Measurements from ENCODE around the gene ZBTB46. TPM values are rescaled to one million over a fixed set of nuclear protein-coding genes. Genes with fewer than 3 reads are reported as not detected.

The ZBTB46 gene
- total RNA-seq, 1 donor from 2014 or later = 20.5 TPM

- Mint-ChIP-seq H3K27me3 (ENCODE audit: unreplicated experiment) (no peaks in the 10 kb centered on the region), H3K4me3 (ENCODE audit: unreplicated experiment) (no peak overlapping the region), H3K27ac (ENCODE audit: unreplicated experiment) (no peak overlapping the region), H3K36me3 (ENCODE audit: unreplicated experiment) (peaks cover 18% of the 10 kb centered on the region), H3K4me1 (ENCODE audit: unreplicated experiment) (peaks cover 21% of the 10 kb centered on the region), H3K9me3 (ENCODE audit: unreplicated experiment) (no peaks in the 10 kb centered on the region)
- no peak for TF ChIP-seq CTCF (IDR thresholded peaks at IDR 0.05)
- DNase-seq (ENCODE audit: extremely low spot score, unreplicated experiment) = no peak
Measured at GRCh38 chr20:63771046-63771707, 59.9 kb downstream of the ZBTB46 start.

GRCh38 chr20:63769891-63770474 lies 61.1 kb downstream of the ZBTB46 start:
- peaks cover 19% of the 10 kb centered on the region for H3K36me3 Mint-ChIP-seq (ENCODE audit: unreplicated experiment)
- H3K27ac Mint-ChIP-seq (ENCODE audit: unreplicated experiment) = no peak overlapping the region
- DNase-seq (ENCODE audit: extremely low spot score, unreplicated experiment) = no peak
- no peaks in the 10 kb centered on the region for H3K27me3 Mint-ChIP-seq (ENCODE audit: unreplicated experiment)
- H3K9me3 Mint-ChIP-seq (ENCODE audit: unreplicated experiment) = no peaks in the 10 kb centered on the region
- H3K4me1 Mint-ChIP-seq (ENCODE audit: unreplicated experiment) = peaks cover 16% of the 10 kb centered on the region
- TF ChIP-seq CTCF (IDR thresholded peaks at IDR 0.05) = no peak
- H3K4me3 Mint-ChIP-seq (ENCODE audit: unreplicated experiment) = no peak overlapping the region

GRCh38 chr20:63768591-63769515 lies 62.2 kb downstream of the ZBTB46 start:
- Mint-ChIP-seq H3K36me3 (ENCODE audit: unreplicated experiment) (peaks cover 19% of the 10 kb centered on the region), H3K4me3 (ENCODE audit: unreplicated experiment) (no peak overlapping the region), H3K27me3 (ENCODE audit: unreplicated experiment) (no peaks in the 10 kb centered on the region), H3K27ac (ENCODE audit: unreplicated experiment) (no peak overlapping the region), H3K9me3 (ENCODE audit: unreplicated experiment) (no peaks in the 10 kb centered on the region), H3K4me1 (ENCODE audit: unreplicated experiment) (peaks cover 8% of the 10 kb centered on the region)
- no peak for TF ChIP-seq CTCF (IDR thresholded peaks at IDR 0.05)
- DNase-seq (ENCODE audit: extremely low spot score, unreplicated experiment) = no peak

GRCh38 chr20:63767886-63768285 lies 63.2 kb downstream of the ZBTB46 start:
- Mint-ChIP-seq H3K4me1 (ENCODE audit: unreplicated experiment) (peaks cover 4% of the 10 kb centered on the region), H3K36me3 (ENCODE audit: unreplicated experiment) (peaks cover 26% of the 10 kb centered on the region), H3K4me3 (ENCODE audit: unreplicated experiment) (no peak overlapping the region), H3K27me3 (ENCODE audit: unreplicated experiment) (no peaks in the 10 kb centered on the region), H3K27ac (ENCODE audit: unreplicated experiment) (no peak overlapping the region), H3K9me3 (ENCODE audit: unreplicated experiment) (no peaks in the 10 kb centered on the region)
- DNase-seq (ENCODE audit: extremely low spot score, unreplicated experiment) = no peak
- TF ChIP-seq CTCF (IDR thresholded peaks at IDR 0.05) = no peak

GRCh38 chr20:63767456-63767855 lies 63.6 kb downstream of the ZBTB46 start:
- H3K4me1 Mint-ChIP-seq (ENCODE audit: unreplicated experiment) = no peaks in the 10 kb centered on the region
- H3K27me3 Mint-ChIP-seq (ENCODE audit: unreplicated experiment) = no peaks in the 10 kb centered on the region
- H3K4me3 Mint-ChIP-seq (ENCODE audit: unreplicated experiment) = no peak overlapping the region
- no peak for TF ChIP-seq CTCF (IDR thresholded peaks at IDR 0.05)
- H3K9me3 Mint-ChIP-seq (ENCODE audit: unreplicated experiment) = no peaks in the 10 kb centered on the region
- DNase-seq (ENCODE audit: extremely low spot score, unreplicated experiment) = no peak
- no peak overlapping the region for H3K27ac Mint-ChIP-seq (ENCODE audit: unreplicated experiment)
- H3K36me3 Mint-ChIP-seq (ENCODE audit: unreplicated experiment) = peaks cover 26% of the 10 kb centered on the region
